Omental fat pad (tissue), 4 donors: ENCODE data around the gene TMCO6. TPM values are rescaled to one million over a fixed set of nuclear protein-coding genes. Genes with fewer than 3 reads are reported as not detected.
A peak's percentile ranks its signal among the peaks of the same experiment; 100 is the strongest.
"Not testable (repeated sequence)": the region's sequence is repeated elsewhere in the genome, so short reads cannot be mapped to it uniquely, and the experiment has no call there.

Experiments
- ATAC-seq: fragments of 150-250 bp; one replicate; pipeline ENCODE4 v1.9.1; 2016; ENCODE audit warnings: mild to moderate bottlenecking, moderate library complexity; ENCODE audit not compliant: low FRiP score
- DNase-seq: peaks from one replicate; pipeline ENCODE4 v3.0.0-alpha.2; 2019; ENCODE audit warnings: low spot score
- CTCF ChIP-seq, 3 donors: fragments of 450-650 bp; IDR thresholded peaks; one replicate each; pipeline ENCODE4 v1.5.1; 2016 to 2017; ENCODE audit warnings: antibody characterized with exemption in 3 of 3, mild to moderate bottlenecking in 3 of 3, moderate library complexity in 2 of 3
- total RNA-seq, 4 donors: library from RNA; depleted of rRNA; stranded (reverse); fragments of >200 nt; gene quantifications; one replicate each; pipeline ENCODE4 v1.1.0, GENCODE V29; 2016

TMCO6 gene
- total RNA-seq, result 10 to 100 TPM; 18.7 to 96.9 (median 29.8) TPM

GRCh38 chr5:140639148-140639981, at the start of gene TMCO6:
Gene TMCO6, plus strand, starts transcription at chr5:140639451. Its CDS starts 77 bp downstream, at chr5:140639528.
- DNase-seq (peak; percentile 89), ATAC-seq (peak; percentile 99)
- no peak for TF ChIP-seq CTCF (IDR thresholded peaks at IDR 0.05)

- no peak for TF ChIP-seq CTCF (IDR thresholded peaks at IDR 0.05)
- ATAC-seq (no peak), DNase-seq (no peak)
Measured at GRCh38 chr5:140590861-140591260, 48.4 kb upstream of the TMCO6 start.

GRCh38 chr5:140591747-140592372, 47.4 kb upstream of the TMCO6 start:
- no peak for ATAC-seq

GRCh38 chr5:140593070-140593469, 46.2 kb upstream of the TMCO6 start:
- ATAC-seq, DNase-seq: not testable (repeated sequence)

More at GRCh38 chr5:140591747-140592372, 47.4 kb upstream of the TMCO6 start:
- no peak for TF ChIP-seq CTCF (IDR thresholded peaks at IDR 0.05)
- DNase-seq, result no peak

- DNase-seq (no peak), ATAC-seq (no peak)
- no peak for TF ChIP-seq CTCF (IDR thresholded peaks at IDR 0.05)
Measured at GRCh38 chr5:140594169-140594568, 45.1 kb upstream of the TMCO6 start.

GRCh38 chr5:140595538-140596300, 43.5 kb upstream of the TMCO6 start:
- no peak for TF ChIP-seq CTCF (IDR thresholded peaks at IDR 0.05)
- ATAC-seq (no peak), DNase-seq (no peak)

GRCh38 chr5:140596321-140596741, 42.9 kb upstream of the TMCO6 start:
- no peak for TF ChIP-seq CTCF (IDR thresholded peaks at IDR 0.05)
- no peak for DNase-seq
- peak; percentile 58 for ATAC-seq
